ENCODE data around the gene PSD4.

PSD4 gene

DNA sequence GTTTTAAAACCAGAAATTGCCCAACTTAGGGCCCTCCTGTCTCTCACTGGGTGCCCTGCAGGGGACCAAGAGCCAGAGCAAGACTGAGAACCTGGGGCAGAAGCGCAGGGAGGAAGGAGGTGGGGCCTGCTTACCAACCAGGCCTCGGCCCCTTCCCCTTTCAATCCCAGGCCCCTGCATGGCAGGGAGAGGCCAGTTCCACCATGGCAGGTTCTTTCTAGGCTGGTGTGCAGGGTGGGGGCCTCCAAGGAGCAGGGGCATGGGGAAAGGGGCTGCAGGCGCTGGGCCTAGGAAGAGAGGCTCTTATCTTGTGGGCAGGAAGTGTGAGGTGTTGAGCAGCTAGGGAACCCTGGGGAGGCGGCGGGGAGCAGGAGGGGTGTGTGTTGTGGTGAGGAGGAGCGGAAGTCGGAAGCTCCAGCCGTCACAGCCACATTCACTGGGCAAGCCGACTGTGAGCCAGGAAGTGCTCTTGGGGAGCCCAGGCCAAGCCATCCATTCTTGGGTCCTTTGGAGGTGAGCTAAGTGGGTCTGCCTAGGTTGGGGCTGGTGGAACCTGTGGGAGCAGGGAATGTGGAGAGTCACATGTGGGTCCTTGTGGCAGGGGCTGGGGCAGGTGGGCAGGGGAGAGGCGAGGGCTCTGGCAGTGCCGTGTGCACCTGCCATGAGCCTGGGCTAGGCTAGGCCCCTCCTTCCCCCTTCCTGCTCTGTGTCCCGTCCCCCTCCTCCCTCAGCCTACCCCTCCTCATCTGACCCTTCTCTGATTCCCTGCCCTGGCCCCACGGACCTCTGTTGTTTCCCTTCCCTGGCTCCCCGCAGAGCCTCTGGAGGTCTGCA, at the start of gene PSD4:
PSD4 (plus strand) TSS at position 430 of the 834 bp plus-strand sequence. CDS start 8,486 bp downstream, outside the sequence.
- DNase-seq: peak; percentile 73

DNA sequence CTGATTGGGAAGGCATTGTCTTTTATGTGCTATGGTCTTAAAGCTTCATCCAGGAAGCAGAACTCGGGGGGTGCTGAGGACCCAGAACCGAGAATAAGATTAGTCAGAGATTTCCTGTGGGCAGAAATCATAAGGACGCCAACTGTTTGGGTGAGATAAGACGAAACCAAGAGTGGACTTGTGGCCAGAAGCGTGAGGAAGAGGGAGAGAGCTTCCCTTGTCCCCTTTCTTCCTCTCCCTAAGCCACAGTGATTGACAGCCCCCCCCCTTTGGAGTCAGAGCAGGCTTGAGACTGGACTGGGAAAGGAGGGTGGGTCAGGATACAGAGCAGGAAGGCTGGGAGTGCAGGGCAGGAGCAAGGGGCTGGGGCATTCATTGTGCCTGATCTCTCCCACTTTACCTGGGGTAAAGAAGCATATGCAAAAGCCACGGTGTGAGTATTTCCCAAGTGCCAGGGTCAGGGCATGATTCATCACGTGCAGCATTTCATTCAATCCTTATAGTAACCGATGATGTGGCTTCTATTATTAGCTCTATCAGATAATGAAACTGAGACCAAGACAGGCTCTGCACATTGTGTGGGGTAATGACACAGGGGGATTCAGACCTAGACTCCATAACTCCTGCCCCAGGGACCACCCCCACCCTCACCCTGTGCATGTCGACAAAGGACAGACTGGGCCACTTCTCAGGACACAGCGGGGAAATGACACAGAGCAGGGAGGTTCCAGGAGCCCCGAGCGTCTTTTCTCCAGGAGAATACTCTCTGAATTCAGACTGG, 49.4 kb upstream of the PSD4 start:
- no peak for DNase-seq

DNA sequence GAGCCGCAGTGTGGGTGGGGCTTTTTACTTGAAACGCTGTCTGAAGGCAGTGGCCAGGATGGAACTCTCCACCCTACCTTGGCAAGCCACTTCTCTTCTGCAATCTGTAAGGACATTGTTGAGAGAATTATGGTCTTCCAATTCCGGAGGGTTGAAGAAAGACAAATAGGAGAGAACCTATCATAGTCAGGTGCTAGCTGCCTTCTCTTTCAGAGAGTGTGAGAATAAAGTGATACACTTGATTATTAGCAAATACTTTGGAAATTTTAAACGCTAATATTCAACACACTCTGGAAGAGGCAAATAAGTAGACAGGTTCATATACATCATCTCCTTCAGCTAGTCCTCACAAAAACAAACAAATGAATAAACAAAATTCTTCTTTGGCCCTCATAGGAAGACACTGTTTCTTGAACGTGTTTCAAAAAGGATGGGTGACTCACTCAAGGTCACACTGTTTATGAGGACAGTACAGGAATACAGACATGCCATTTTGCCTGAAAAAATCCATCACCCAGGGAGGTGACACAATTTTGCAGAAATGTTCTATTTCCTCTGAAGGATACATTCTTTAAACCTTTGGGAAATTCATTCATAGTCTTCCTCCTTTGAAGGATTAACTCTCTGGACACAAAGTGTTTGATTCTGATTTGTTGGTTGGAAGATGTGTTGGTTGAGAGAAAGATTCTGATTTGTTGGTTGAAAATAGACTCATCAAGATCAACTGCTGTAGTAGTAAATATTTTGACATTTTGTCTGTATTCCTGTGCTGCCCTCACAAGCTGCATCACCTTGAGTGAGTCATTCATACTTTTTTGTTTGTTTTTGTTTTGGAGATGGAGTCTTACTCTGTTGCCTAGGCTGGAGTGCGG, 48.6 kb upstream of the PSD4 start:
- no peak for DNase-seq

DNA sequence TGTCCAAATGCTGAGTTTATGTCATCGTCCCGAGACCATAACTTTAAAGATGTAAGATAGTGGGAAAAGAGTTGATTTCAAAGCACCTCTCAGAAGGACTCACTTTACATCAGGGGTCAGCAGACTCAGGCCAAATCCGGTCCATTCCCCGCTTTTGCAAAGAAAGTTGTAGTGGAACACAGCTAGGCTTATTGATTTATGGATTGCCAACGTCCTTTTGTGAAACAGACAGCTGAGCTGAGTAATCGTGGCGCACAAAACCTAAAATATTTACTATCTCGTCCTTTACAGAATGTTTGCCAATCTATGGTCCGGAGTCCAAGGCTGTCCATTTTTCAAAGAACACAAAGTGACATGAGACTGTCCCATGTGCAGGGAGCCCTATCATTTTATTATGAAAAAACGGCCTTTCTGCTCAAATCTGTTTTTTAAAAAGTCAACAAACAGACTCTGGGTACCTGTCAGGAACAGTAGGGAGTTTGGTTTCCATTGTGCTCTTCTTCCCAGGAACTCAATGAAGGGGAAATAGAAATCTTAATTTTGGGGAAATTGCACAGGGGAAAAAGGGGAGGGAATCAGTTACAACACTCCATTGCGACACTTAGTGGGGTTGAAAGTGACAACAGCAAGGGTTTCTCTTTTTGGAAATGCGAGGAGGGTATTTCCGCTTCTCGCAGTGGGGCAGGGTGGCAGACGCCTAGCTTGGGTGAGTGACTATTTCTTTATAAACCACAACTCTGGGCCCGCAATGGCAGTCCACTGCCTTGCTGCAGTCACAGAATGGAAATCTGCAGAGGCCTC, 46.7 kb upstream of the PSD4 start, which contains the start of gene IL1RN:
IL1RN (plus strand) TSS at position 754 of the 801 bp plus-strand sequence; CDS start at position 781, 27 bp downstream.
- no peak for DNase-seq

DNA sequence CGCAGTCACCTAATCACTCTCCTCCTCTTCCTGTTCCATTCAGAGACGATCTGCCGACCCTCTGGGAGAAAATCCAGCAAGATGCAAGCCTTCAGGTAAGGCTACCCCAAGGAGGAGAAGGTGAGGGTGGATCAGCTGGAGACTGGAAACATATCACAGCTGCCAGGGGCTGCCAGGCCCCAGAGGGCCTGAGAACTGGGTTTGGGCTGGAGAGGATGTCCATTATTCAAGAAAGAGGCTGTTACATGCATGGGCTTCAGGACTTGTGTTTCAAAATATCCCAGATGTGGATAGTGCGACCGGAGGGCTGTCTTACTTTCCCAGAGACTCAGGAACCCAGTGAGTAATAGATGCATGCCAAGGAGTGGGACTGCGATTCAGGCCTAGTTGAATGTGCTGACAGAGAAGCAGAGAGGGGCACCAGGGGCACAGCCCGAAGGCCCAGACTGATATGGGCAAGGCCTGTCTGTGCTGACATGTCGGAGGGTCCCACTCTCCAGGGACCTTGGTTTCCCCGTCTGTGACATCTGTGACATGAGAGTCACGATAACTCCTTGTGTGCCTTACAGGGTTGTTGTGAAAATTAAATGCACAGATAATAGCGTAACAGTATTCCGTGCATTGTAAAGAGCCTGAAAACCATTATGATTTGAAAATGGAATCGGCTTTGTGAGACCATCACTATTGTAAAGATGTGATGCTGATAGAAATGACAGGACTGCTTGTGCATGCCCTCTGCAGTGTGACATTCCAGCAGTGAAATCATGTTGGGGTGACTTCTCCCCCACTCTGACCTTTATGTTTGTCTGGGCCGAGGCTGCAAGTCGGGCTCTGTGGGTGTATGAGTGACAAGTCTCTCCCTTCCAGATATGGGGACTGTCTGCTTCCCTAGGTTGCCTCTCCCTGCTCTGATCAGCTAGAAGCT, 45.9 kb upstream of the PSD4 start:
- DNase-seq: no peak

GRCh38 chr2:113129519-113130078, 44.2 kb upstream of the PSD4 start:
- DNase-seq: no peak

DNA sequence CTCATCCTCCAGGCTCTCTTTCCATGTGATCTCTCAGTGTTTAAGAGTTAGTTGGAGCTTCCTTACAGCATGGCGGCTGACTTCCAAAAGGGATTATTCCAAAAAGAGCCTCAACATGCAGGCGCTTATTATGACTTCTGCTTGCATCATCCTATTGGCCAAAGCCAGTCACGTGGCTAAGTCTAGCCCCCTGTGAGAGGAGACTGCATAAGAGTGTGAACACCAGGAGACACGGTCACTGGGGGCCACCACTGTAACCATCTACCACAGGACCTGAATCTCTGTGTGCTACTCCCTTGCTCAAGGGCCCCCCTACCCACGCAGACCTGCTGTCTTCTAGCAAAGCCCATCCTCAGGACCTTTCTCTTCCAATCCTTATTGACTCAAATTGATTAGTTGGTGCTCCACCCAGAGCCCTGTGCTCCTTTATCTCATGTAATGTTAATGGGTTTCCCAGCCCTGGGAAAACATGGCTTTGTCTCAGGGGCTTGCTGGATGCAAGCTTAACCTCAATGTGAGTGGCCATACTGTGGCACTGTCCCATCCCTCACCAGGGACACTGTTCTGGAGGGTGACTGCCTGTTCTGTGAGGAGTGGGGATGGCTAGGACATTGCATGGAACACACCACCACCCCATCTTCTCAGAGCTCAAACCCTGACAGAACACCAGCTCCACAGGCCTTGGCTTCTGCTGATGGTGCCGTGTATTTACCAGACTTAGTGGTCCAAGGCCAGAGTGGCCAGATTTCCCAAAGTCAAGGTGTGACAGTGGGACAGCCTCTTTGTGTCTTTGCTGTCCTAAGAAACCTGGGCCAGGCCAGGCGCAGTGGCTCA, 42.2 kb upstream of the PSD4 start:
- DNase-seq: no peak

- no peak for DNase-seq
Observed at GRCh38 chr2:113132414-113133021, 41.3 kb upstream of the PSD4 start.

- no peak for DNase-seq
Observed at GRCh38 chr2:113133704-113134598, 39.8 kb upstream of the PSD4 start.

GRCh38 chr2:113134717-113135116, 39.1 kb upstream of the PSD4 start:
- DNase-seq: no peak

GRCh38 chr2:113135317-113135716, 38.5 kb upstream of the PSD4 start:
- DNase-seq: no peak

DNA sequence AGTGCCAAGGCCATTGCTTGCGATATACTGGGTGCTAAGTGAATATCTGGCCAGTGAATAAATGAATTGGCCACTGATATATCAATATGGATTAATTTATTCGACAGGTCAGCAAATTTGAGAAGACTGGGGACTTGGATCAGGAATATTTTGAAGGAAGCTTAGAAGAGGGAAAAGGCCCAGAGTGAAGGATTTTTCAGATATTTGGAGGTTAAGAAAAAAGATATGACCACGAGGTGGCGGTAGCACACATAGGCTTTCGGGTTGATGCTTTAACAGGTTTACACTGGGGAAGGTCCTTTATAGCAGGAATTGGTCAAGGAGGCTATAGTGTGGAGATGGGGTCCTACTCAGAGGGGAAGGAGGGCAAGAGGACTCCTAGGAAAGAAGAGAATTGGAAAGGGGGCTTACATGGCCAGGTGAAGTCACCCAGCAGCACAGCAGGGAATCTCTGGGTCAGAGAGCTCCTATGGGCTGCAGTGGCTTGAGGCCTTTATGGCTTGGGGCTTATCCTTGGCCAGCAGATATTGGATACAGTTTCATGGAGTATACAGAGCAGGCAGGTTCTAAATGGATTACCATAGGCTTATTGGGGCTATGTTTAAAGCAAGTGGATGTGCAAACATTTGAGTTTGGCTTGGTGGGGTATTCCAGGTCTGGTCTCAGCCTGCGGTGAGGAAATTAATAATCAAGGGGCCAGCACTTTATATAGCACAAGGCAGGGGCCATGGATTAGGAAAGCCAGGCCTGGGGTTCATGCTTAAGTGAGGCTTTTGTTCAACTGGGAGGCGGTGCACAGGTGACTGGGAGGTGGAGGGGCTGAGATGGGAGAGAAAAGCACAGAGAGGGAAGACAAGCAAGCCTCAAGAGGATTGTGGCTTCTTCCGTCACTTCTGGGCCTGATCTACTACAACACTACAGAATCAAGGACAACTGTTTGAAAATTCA, 36.7 kb upstream of the PSD4 start:
- DNase-seq: no peak

DNA sequence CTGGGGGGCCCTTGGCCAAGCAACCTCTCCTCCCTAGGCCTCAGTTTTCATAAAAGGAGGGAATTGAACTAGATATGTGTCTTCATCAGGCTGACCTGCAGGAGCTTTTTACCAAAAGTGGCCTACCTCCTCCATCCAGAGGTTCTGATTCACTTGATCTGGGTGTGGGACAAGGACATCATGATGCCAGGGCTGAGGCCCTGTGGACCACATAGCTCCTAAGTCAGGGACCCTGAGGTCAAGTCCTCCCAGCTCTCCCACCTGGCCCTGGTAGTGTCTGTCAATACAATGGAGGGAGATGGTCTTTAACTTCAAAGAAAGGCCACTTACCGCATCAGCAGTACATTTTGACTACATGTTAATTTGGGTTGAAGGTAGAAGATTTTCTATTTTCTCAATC, 35.9 kb upstream of the PSD4 start:
- DNase-seq: no peak

DNA sequence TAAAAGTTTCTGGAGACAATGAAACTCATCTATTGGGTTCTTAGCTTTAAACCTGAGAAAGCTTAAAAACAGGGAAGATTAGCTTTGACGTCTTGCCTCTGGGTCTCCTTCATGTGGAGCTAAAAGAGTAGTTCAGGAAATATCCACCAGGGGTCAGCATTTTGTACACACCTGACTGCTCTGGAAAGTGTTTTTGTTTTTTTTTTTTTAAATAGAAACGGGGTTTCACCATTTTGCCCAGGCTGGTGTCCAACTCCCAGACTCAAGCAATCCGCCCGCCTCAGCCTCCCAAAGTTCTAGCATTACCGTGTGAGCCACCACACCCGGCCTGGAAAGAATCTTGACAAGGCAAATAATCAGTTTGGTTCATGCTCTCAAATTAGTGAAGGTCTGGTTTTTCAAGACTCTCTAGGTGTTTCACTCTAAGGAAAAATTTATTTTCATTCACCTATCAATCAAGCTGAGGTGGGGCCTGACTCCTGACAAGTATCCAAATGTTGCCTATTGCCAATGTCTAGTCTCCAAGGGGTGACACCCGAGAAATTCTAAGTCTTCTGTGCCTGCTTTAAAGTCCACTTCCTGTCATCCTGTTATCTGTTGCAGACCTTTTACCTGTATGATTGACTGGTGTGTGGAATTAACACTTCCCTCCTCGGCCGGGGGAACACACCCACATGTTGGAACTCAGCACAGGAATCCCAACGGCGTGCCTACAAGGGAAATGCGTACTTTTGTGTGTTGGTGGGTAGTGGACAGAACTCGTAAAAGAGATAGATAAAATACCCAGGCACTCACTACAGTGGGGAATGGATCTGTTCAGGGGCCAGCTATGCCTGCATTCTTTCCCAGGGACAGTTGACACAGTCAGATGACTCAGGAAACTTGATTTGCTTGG, 35.1 kb upstream of the PSD4 start:
- DNase-seq: no peak

- DNase-seq: no peak
Observed at GRCh38 chr2:113141451-113141850, 32.3 kb upstream of the PSD4 start.

- DNase-seq: no peak
Observed at GRCh38 chr2:113142290-113142689, 31.5 kb upstream of the PSD4 start.
